H9 (cell line): Measurements from ENCODE around the gene ZNF423. TPM values are rescaled to one million over a fixed set of nuclear protein-coding genes. Genes with fewer than 3 reads are reported as not detected.

Experiments
- DNase-seq: peaks from one replicate; pipeline ENCODE4 v3.0.0-alpha.2; 2017
- H2AFZ ChIP-seq: one replicate; pipeline ENCODE4 v1.6.1; 2013; ENCODE audit warnings: mild to moderate bottlenecking, low read length, control low read depth, moderate library complexity
- H2AK5ac ChIP-seq: 2 replicates; pipeline ENCODE4 v1.6.1; 2013; ENCODE audit warnings: low read length, control low read depth, mixed read lengths; ENCODE audit not compliant: insufficient read length
- H2BK120ac ChIP-seq: one replicate; pipeline ENCODE4 v1.6.1; 2013; ENCODE audit warnings: low read depth, mild to moderate bottlenecking, low read length, control low read depth, inconsistent platforms; ENCODE audit not compliant: poor library complexity, severe bottlenecking
- H2BK12ac ChIP-seq: 2 replicates; pipeline ENCODE4 v1.6.1; 2013; ENCODE audit warnings: low read length, control low read depth, mixed read lengths, low read depth; ENCODE audit not compliant: insufficient read length
- H2BK15ac ChIP-seq: 2 replicates; pipeline ENCODE4 v1.6.1; 2013; ENCODE audit warnings: low read depth, low read length, control low read depth
- H2BK20ac ChIP-seq: one replicate; pipeline ENCODE4 v1.6.1; 2013; ENCODE audit warnings: low read depth, mild to moderate bottlenecking, low read length, control low read depth, inconsistent platforms; ENCODE audit not compliant: poor library complexity, severe bottlenecking
- H2BK5ac ChIP-seq: 2 replicates; pipeline ENCODE4 v1.6.1; 2013; ENCODE audit warnings: low read length, control low read depth, mixed read lengths; ENCODE audit not compliant: insufficient read length
- H3K14ac ChIP-seq: 2 replicates; pipeline ENCODE4 v1.6.1; 2013; ENCODE audit warnings: low read length, control low read depth; ENCODE audit not compliant: insufficient read depth
- H3K18ac ChIP-seq: 2 replicates; pipeline ENCODE4 v1.6.1; 2013; ENCODE audit warnings: low read depth, mild to moderate bottlenecking, mixed read lengths, low read length, control low read depth; ENCODE audit not compliant: insufficient read length
- H3K23ac ChIP-seq: 2 replicates; pipeline ENCODE4 v1.6.1; 2013; ENCODE audit warnings: low read length, control low read depth, mixed read lengths, low read depth; ENCODE audit not compliant: insufficient read length
- H3K23me2 ChIP-seq: 2 replicates; pipeline ENCODE4 v1.6.1; 2013; ENCODE audit warnings: low read depth, mild to moderate bottlenecking, mixed read lengths, low read length, control low read depth; ENCODE audit not compliant: insufficient read length, poor library complexity, severe bottlenecking
- H3K27ac ChIP-seq: 2 replicates; pipeline ENCODE4 v1.5.1; 2013; ENCODE audit warnings: low read length, control low read depth, mixed read lengths, low read depth; ENCODE audit not compliant: insufficient read length
- H3K27me3 ChIP-seq: 2 replicates; pipeline ENCODE4 v1.6.1; 2013; ENCODE audit warnings: low read length, control low read depth, inconsistent platforms; ENCODE audit not compliant: insufficient read depth
- H3K4ac ChIP-seq: 2 replicates; pipeline ENCODE4 v1.6.1; 2013; ENCODE audit warnings: low read depth, mild to moderate bottlenecking, control low read depth, inconsistent platforms, low read length, moderate library complexity
- H3K4me1 ChIP-seq: 2 replicates; pipeline ENCODE4 v1.6.1; 2013; ENCODE audit warnings: low read length, control low read depth, inconsistent platforms; ENCODE audit not compliant: insufficient read depth
- H3K4me2 ChIP-seq: 2 replicates; pipeline ENCODE4 v1.6.1; 2013; ENCODE audit warnings: low read length, control low read depth, mixed read lengths; ENCODE audit not compliant: insufficient read length, insufficient read depth
- H3K56ac ChIP-seq: 2 replicates; pipeline ENCODE4 v1.6.1; 2013; ENCODE audit warnings: low read depth, mild to moderate bottlenecking, mixed read lengths, low read length, control low read depth; ENCODE audit not compliant: insufficient read length
- H3K79me1 ChIP-seq: 2 replicates; pipeline ENCODE4 v1.6.1; 2013; ENCODE audit warnings: low read depth, mild to moderate bottlenecking, moderate library complexity, low read length, control low read depth, inconsistent platforms; ENCODE audit not compliant: insufficient read depth, poor library complexity, severe bottlenecking
- H3K79me2 ChIP-seq: 2 replicates; pipeline ENCODE4 v1.6.1; 2013; ENCODE audit warnings: low read length, control low read depth, inconsistent platforms; ENCODE audit not compliant: insufficient read depth
- H3K9ac ChIP-seq: 2 replicates; pipeline ENCODE4 v1.6.1; 2013; ENCODE audit warnings: low read length, control low read depth, mixed read lengths; ENCODE audit not compliant: insufficient read length; ENCODE audit errors: extremely low read depth
- H3K9me3 ChIP-seq: one replicate; pipeline ENCODE4 v1.6.1; 2013; ENCODE audit warnings: low read depth, low read length, inconsistent platforms; ENCODE audit not compliant: control insufficient read depth
- H3T11ph ChIP-seq: one replicate; pipeline ENCODE4 v1.6.1; 2013; ENCODE audit warnings: mild to moderate bottlenecking, low read length, control low read depth, inconsistent platforms
- H4K20me1 ChIP-seq: one replicate; pipeline ENCODE4 v1.6.1; 2013; ENCODE audit not compliant: control insufficient read depth, insufficient read length, insufficient read depth
- H4K5ac ChIP-seq: 2 replicates; pipeline ENCODE4 v1.6.1; 2013; ENCODE audit warnings: low read depth, mild to moderate bottlenecking, mixed read lengths, low read length, control low read depth; ENCODE audit not compliant: insufficient read length
- H4K8ac ChIP-seq: replicated peaks from 2 replicates; pipeline ENCODE4 v1.6.1; 2013; ENCODE audit warnings: low read length, control low read depth, mixed read lengths, low read depth; ENCODE audit not compliant: insufficient read length
- H4K91ac ChIP-seq: 2 replicates; pipeline ENCODE4 v1.6.1; 2013; ENCODE audit warnings: low read depth, mild to moderate bottlenecking, moderate library complexity, mixed read lengths, low read length, control low read depth; ENCODE audit not compliant: insufficient read length
- H3K27ac Mint-ChIP-seq, 3 experiments: 2 replicates in 2 of 3; 3 replicates in 1 of 3; pipeline ENCODE4 v1.8.0; 2020 to 2021; ENCODE audit warnings: mixed read lengths in 3 of 3, mild to moderate bottlenecking in 1 of 3, moderate library complexity in 1 of 3
- H3K27me3 Mint-ChIP-seq: 2 replicates; pipeline ENCODE4 v1.8.0; 2021; ENCODE audit warnings: low read depth, mild to moderate bottlenecking, moderate library complexity, mixed read lengths
- H3K36me3 Mint-ChIP-seq, 3 experiments: 2 replicates in 2 of 3; 3 replicates in 1 of 3; pipeline ENCODE4 v1.8.0; 2020 to 2021; ENCODE audit warnings: low read depth in 3 of 3, mixed read lengths in 3 of 3; ENCODE audit not compliant: insufficient read depth in 1 of 3
- H3K4me1 Mint-ChIP-seq, 2 experiments: 2 replicates each; pipeline ENCODE4 v1.8.0; 2020; ENCODE audit warnings: mixed read lengths in 2 of 2
- H3K4me3 Mint-ChIP-seq, 2 experiments: 2 replicates in 1 of 2; 3 replicates in 1 of 2; pipeline ENCODE4 v1.8.0; 2020 to 2021; ENCODE audit warnings: mild to moderate bottlenecking in 2 of 2, mixed read lengths in 2 of 2, moderate library complexity in 1 of 2
- H3K9me3 Mint-ChIP-seq, 2 experiments: 2 replicates in 1 of 2; 3 replicates in 1 of 2; pipeline ENCODE4 v1.8.0; 2020; ENCODE audit warnings: mild to moderate bottlenecking in 2 of 2, mixed read lengths in 2 of 2, moderate library complexity in 1 of 2
- WGBS: extraction: QIAGEN DNeasy Blood & Tissue Kit; methylation state at CpG from one replicate; pipeline ENCODE4 v1.1.7; 2013; ENCODE audit warnings: missing lambda C conversion rate, low lambda C conversion rate, mixed read lengths; ENCODE audit not compliant: insufficient read length; ENCODE audit errors: extremely low coverage; 5-methylcytosine and 5-hydroxymethylcytosine counted together
- total RNA-seq: library from RNA; stranded (reverse); gene quantifications from 2 replicates; pipeline ENCODE4 v1.2.1, GENCODE V29; 2021
- TF ChIP-seq, protein P1 (sequence below): fragments of 200-600 bp; sonication (generic); conservative IDR thresholded peaks from 3 replicates; pipeline ENCODE4 v1.8.0; 2021; ENCODE audit warnings: antibody characterized with exemption, mild to moderate bottlenecking

ZNF423 gene
- total RNA-seq, 1 experiment from 2014 or later: 51.5 TPM

- Histone ChIP-seq H3K9me3 (no peaks in the 10 kb centered on the region), H3K79me2 (no peaks in the 10 kb centered on the region), H2AFZ (no peak overlapping the region), H3K18ac (no peak overlapping the region), H2BK20ac (no peak overlapping the region), H2BK12ac (no peak overlapping the region), H3K4me2 (no peak overlapping the region), H4K8ac (no peak overlapping the region), H3K23ac (no peak overlapping the region), H3K4me1 (peaks cover 4% of the 10 kb centered on the region; the same call in 1 of the 2 replicates), H3K14ac (no peak overlapping the region), H3K27ac (no peak overlapping the region), H2AK5ac (no peak overlapping the region), H3K56ac (no peak overlapping the region), H3K27me3 (no peaks in the 10 kb centered on the region), H2BK15ac (no peak overlapping the region), H3K4ac (no peak overlapping the region), H3K9ac (no peak overlapping the region), H4K5ac (no peak overlapping the region), H2BK5ac (no peak overlapping the region), H3K79me1 (no peaks in the 10 kb centered on the region), H2BK120ac (no peak overlapping the region), H4K20me1 (no peaks in the 10 kb centered on the region), H3T11ph (no peak overlapping the region), H3K23me2 (no peaks in the 10 kb centered on the region), H4K91ac (no peak overlapping the region)
- TF ChIP-seq, protein P1, sequence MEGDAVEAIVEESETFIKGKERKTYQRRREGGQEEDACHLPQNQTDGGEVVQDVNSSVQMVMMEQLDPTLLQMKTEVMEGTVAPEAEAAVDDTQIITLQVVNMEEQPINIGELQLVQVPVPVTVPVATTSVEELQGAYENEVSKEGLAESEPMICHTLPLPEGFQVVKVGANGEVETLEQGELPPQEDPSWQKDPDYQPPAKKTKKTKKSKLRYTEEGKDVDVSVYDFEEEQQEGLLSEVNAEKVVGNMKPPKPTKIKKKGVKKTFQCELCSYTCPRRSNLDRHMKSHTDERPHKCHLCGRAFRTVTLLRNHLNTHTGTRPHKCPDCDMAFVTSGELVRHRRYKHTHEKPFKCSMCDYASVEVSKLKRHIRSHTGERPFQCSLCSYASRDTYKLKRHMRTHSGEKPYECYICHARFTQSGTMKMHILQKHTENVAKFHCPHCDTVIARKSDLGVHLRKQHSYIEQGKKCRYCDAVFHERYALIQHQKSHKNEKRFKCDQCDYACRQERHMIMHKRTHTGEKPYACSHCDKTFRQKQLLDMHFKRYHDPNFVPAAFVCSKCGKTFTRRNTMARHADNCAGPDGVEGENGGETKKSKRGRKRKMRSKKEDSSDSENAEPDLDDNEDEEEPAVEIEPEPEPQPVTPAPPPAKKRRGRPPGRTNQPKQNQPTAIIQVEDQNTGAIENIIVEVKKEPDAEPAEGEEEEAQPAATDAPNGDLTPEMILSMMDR: no peak
- no peak for DNase-seq
- no CpG with 5 or more reads among the region's 12 CpGs for WGBS
- Mint-ChIP-seq H3K27me3 (no peaks in the 10 kb centered on the region), H3K36me3 (no peaks in the 10 kb centered on the region; a peak in 2 of 7 replicates), H3K4me3 (no peak overlapping the region), H3K4me1 (peaks cover 39 to 42% of the 10 kb centered on the region in 2 experiments), H3K9me3 (no peaks in the 10 kb centered on the region), H3K27ac (no peak overlapping the region; a peak in 1 of 7 replicates)
Observed at GRCh38 chr16:49709057-49709456, 146.9 kb downstream of the ZNF423 start.
